K562 (cell line): ENCODE data around the gene SCG2.

Source experiments
- ARHGAP35 ChIP-seq: fragments of 450-650 bp; IDR thresholded peaks from 2 replicates; pipeline ENCODE4 v1.6.1; 2018; ENCODE audit not compliant: partially characterized antibody
- CEBPB ChIP-seq: fragments of 450-650 bp; IDR thresholded peaks from 2 replicates; pipeline ENCODE4 v1.6.1; 2016; ENCODE audit warnings: missing genetic modification characterization, missing compliant biosample characterization
- GABPB1 ChIP-seq: sonication (generic); formaldehyde crosslinking; IDR thresholded peaks from 2 replicates; pipeline ENCODE4 v1.8.0; 2022; ENCODE audit warnings: mild to moderate bottlenecking, missing genetic modification reagents
- IRF2 ChIP-seq: sonication (generic); formaldehyde crosslinking; IDR thresholded peaks from 2 replicates; pipeline ENCODE4 v1.8.1; 2022; ENCODE audit warnings: mild to moderate bottlenecking, missing genetic modification reagents
- PHF21A ChIP-seq: fragments of 450-650 bp; IDR thresholded peaks from 2 replicates; pipeline ENCODE4 v1.6.1; 2017; ENCODE audit warnings: low read depth, borderline replicate concordance
- POLR2A ChIP-seq: fragments of 450-650 bp; conservative IDR thresholded peaks from 2 replicates; pipeline ENCODE4 v1.6.1; 2016
- POLR2AphosphoS5 ChIP-seq: IDR thresholded peaks from 2 replicates; pipeline ENCODE4 v1.6.1; 2011; ENCODE audit warnings: mild to moderate bottlenecking, low read depth, low read length, moderate library complexity; ENCODE audit not compliant: control insufficient read depth, insufficient read depth
- RAD21 ChIP-seq, 2 experiments: fragments of 250-450 bp in 1 of 2; fragments of 450-650 bp in 1 of 2; sonication (Bioruptor Pico) in 1 of 2; formaldehyde crosslinking in 1 of 2; IDR thresholded peaks in 1 of 2; conservative IDR thresholded peaks in 1 of 2; 2 replicates each; pipeline versions ENCODE4 v1.4.0 to v1.8.0; 2020 to 2022; ENCODE audit warnings: mild to moderate bottlenecking in 2 of 2, moderate library complexity in 1 of 2
- SP1 ChIP-seq: sonication (generic); formaldehyde crosslinking; IDR thresholded peaks from 2 replicates; pipeline ENCODE4 v1.8.1; 2022; ENCODE audit warnings: mild to moderate bottlenecking, missing genetic modification reagents
- ZBED1 ChIP-seq: IDR thresholded peaks from 2 replicates; pipeline ENCODE4 v1.6.1; 2014
- ZSCAN29 ChIP-seq: fragments of 450-650 bp; IDR thresholded peaks from 2 replicates; pipeline ENCODE4 v1.6.1; 2017
- TF ChIP-seq, protein P1 (sequence below): sonication (generic); formaldehyde crosslinking; IDR thresholded peaks from 2 replicates; pipeline ENCODE4 v1.4.0; 2020; ENCODE audit warnings: mild to moderate bottlenecking, missing genetic modification reagents

DNA sequence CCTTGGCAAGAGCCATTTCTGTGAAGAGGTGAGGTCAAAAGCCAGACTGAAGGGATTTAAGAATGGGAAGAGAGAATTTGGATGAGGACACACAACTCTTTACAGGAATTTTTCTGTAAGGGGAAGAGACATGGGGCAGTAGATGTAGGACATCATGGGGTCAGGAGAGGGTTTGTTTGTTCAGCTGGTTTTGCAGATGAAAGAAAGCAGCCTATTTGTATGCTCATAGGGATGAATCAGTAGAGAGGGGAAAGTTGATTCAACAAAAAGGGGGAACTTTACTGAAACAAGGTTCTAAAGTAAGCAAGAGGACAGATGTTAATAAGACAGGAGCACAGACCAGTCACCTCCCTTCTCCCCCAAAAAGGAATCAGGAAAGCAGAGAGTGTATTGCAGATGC is 11.2 kb downstream of the SCG2 start:
- TF ChIP-seq SP1 (CRISPR knock-in tag) (no peak), POLR2AphosphoS5 (no peak), PHF21A (no peak), ZBED1 (no peak), ARHGAP35 (no peak), IRF2 (CRISPR knock-in tag) (no peak), GABPB1 (CRISPR knock-in tag) (no peak), ZSCAN29 (no peak), POLR2A (no peak), RAD21 (CRISPR knock-in tag; conservative IDR thresholded peaks at IDR 0.05 in 1 of 2, IDR thresholded peaks at IDR 0.05 in 1 of 2) (no peak), CEBPB (tag) (no peak)
- TF ChIP-seq, protein P1, sequence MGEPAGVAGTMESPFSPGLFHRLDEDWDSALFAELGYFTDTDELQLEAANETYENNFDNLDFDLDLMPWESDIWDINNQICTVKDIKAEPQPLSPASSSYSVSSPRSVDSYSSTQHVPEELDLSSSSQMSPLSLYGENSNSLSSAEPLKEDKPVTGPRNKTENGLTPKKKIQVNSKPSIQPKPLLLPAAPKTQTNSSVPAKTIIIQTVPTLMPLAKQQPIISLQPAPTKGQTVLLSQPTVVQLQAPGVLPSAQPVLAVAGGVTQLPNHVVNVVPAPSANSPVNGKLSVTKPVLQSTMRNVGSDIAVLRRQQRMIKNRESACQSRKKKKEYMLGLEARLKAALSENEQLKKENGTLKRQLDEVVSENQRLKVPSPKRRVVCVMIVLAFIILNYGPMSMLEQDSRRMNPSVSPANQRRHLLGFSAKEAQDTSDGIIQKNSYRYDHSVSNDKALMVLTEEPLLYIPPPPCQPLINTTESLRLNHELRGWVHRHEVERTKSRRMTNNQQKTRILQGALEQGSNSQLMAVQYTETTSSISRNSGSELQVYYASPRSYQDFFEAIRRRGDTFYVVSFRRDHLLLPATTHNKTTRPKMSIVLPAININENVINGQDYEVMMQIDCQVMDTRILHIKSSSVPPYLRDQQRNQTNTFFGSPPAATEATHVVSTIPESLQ (CRISPR knock-in tag) = no peak
